Activated CD8-positive, alpha-beta memory T cell treated with anti-CD3 and anti-CD28 coated beads, Interleukin-2, amount 50 U/mL, for 4 hours (primary cell): ENCODE measurements around the gene TTC27.
"Not testable (repeated sequence)": the region's sequence is repeated elsewhere in the genome, so short reads cannot be mapped to it uniquely, and the experiment has no call there.

Source experiments
- DNase-seq: peaks from one replicate; pipeline ENCODE4 v3.0.0-alpha.2; 2020

The TTC27 gene

GRCh38 chr2:32812316-32812715 lies 184.5 kb downstream of the TTC27 start:
- no peak for DNase-seq

- no peak for DNase-seq
Observed at GRCh38 chr2:32820088-32820487, 192.2 kb downstream of the TTC27 start.

GRCh38 chr2:32820701-32821100 lies 192.9 kb downstream of the TTC27 start:
- no peak for DNase-seq

GRCh38 chr2:32824070-32824809 lies 196.4 kb downstream of the TTC27 start:
- no peak for DNase-seq

GRCh38 chr2:32825291-32825712 lies 197.5 kb downstream of the TTC27 start:
- DNase-seq, result no peak

- DNase-seq, result no peak
Observed at GRCh38 chr2:32830196-32830595, 202.3 kb downstream of the TTC27 start.

GRCh38 chr2:32832821-32833220 lies 205.0 kb downstream of the TTC27 start:
- no peak for DNase-seq

- DNase-seq, result no peak
Observed at GRCh38 chr2:32833709-32834108, 205.9 kb downstream of the TTC27 start.

GRCh38 chr2:32835148-32835547 lies 207.3 kb downstream of the TTC27 start:
- DNase-seq, result no peak

GRCh38 chr2:32836933-32837332 lies 209.1 kb downstream of the TTC27 start:
- no peak for DNase-seq

GRCh38 chr2:32838418-32838817 lies 210.6 kb downstream of the TTC27 start:
- DNase-seq, result no peak

- no peak for DNase-seq
Observed at GRCh38 chr2:32838949-32839348, 211.1 kb downstream of the TTC27 start.

GRCh38 chr2:32841931-32842898 lies 214.4 kb downstream of the TTC27 start:
- no peak for DNase-seq

- no peak for DNase-seq
Observed at GRCh38 chr2:32843699-32844098, 215.8 kb downstream of the TTC27 start.

- DNase-seq, result no peak
Observed at GRCh38 chr2:32844253-32844652, 216.4 kb downstream of the TTC27 start.

GRCh38 chr2:32846274-32846673 lies 218.4 kb downstream of the TTC27 start:
- DNase-seq, result not testable (repeated sequence)

- no peak for DNase-seq
Observed at GRCh38 chr2:32847734-32848133, 219.9 kb downstream of the TTC27 start.

- DNase-seq, result no peak
Observed at GRCh38 chr2:32849456-32850194, 221.8 kb downstream of the TTC27 start.

GRCh38 chr2:32851777-32852439 lies 224.1 kb downstream of the TTC27 start:
- DNase-seq, result no peak

- no peak for DNase-seq
Observed at GRCh38 chr2:32852856-32853255, 225.0 kb downstream of the TTC27 start.

- no peak for DNase-seq
Observed at GRCh38 chr2:32856891-32857290, 229.0 kb downstream of the TTC27 start.

- no peak for DNase-seq
Observed at GRCh38 chr2:32858713-32859112, 230.9 kb downstream of the TTC27 start.

- DNase-seq, result no peak
Observed at GRCh38 chr2:32860385-32860784, 232.5 kb downstream of the TTC27 start.
